ENCODE measurements around the gene PPP2CA. TPM values are rescaled to one million over a fixed set of nuclear protein-coding genes. Genes with fewer than 3 reads are reported as not detected.

Gene PPP2CA
- total RNA-seq, 1 donor from 2014 or later = 146 TPM

- peak; percentile 98 for TF ChIP-seq CTCF (IDR thresholded peaks at IDR 0.05; ENCODE audit: unreplicated experiment)
- H3K4me1 Mint-ChIP-seq (ENCODE audit: unreplicated experiment) = peaks cover 51% of the 10 kb centered on the region
- H3K36me3 Mint-ChIP-seq (ENCODE audit: low read depth, unreplicated experiment) = peaks cover 29% of the 10 kb centered on the region
- H3K9me3 Mint-ChIP-seq (ENCODE audit: unreplicated experiment) = no peaks in the 10 kb centered on the region
- H3K4me3 Mint-ChIP-seq (ENCODE audit: unreplicated experiment) = no peak overlapping the region
- H3K27ac Mint-ChIP-seq (ENCODE audit: unreplicated experiment) = no peak overlapping the region
- peak; percentile 83 for DNase-seq (ENCODE audit: low spot score)
- H3K27me3 Mint-ChIP-seq (ENCODE audit: unreplicated experiment) = peaks cover 15% of the 10 kb centered on the region
These were observed 79.9 kb downstream of the PPP2CA start for GRCh38 chr5:134145779-134146581.

GRCh38 chr5:134145041-134145757 is 80.7 kb downstream of the PPP2CA start:
- peaks cover 49% of the 10 kb centered on the region for H3K4me1 Mint-ChIP-seq (ENCODE audit: unreplicated experiment)
- no peak overlapping the region for H3K4me3 Mint-ChIP-seq (ENCODE audit: unreplicated experiment)
- TF ChIP-seq CTCF (IDR thresholded peaks at IDR 0.05; ENCODE audit: unreplicated experiment) = no peak
- no peak for DNase-seq (ENCODE audit: low spot score)
- no peaks in the 10 kb centered on the region for H3K9me3 Mint-ChIP-seq (ENCODE audit: unreplicated experiment)
- H3K27me3 Mint-ChIP-seq (ENCODE audit: unreplicated experiment) = peaks cover 15% of the 10 kb centered on the region
- H3K36me3 Mint-ChIP-seq (ENCODE audit: low read depth, unreplicated experiment) = peaks cover 28% of the 10 kb centered on the region
- peak overlapping the region; percentile 14 for H3K27ac Mint-ChIP-seq (ENCODE audit: unreplicated experiment)

Small RNA genes within 50 kb of the gene (microRNA-seq; reads per million reads assigned to microRNA genes)
- 1.6 reads per million, percentile 24 among the genes with 10 or more reads in this experiment for gene MIR3661 (ENCODE audit: unreplicated experiment)

Other genes with a start within 250 kb of the PPP2CA start
- gene VDAC1, start 221.1 kb downstream of the PPP2CA start, total RNA-seq (ENCODE audit: unreplicated experiment) = 165 TPM
- 9.5 TPM for gene TCF7, start 111.4 kb downstream of the PPP2CA start, total RNA-seq (ENCODE audit: unreplicated experiment)
- 471 TPM for gene SKP1, start 49.1 kb downstream of the PPP2CA start, total RNA-seq (ENCODE audit: unreplicated experiment)
- 3.8 TPM for gene CDKL3, start 141.1 kb upstream of the PPP2CA start, total RNA-seq (ENCODE audit: unreplicated experiment)
- 63.0 TPM for gene UBE2B, start 145.5 kb upstream of the PPP2CA start, total RNA-seq (ENCODE audit: unreplicated experiment)
- 26.2 TPM for gene CDKN2AIPNL, start 185.8 kb upstream of the PPP2CA start, total RNA-seq (ENCODE audit: unreplicated experiment)